IPS DF 19.7 (cell line): ENCODE results near the gene SLC36A4.
"Not testable (repeated sequence)": the region's sequence is repeated elsewhere in the genome, so short reads cannot be mapped to it uniquely, and the experiment has no call there.

Experiments
- DNase-seq: peaks from one replicate; pipeline ENCODE4 v3.0.0-alpha.2; 2013; ENCODE audit warnings: low read depth, low spot score

Gene SLC36A4

DNA sequence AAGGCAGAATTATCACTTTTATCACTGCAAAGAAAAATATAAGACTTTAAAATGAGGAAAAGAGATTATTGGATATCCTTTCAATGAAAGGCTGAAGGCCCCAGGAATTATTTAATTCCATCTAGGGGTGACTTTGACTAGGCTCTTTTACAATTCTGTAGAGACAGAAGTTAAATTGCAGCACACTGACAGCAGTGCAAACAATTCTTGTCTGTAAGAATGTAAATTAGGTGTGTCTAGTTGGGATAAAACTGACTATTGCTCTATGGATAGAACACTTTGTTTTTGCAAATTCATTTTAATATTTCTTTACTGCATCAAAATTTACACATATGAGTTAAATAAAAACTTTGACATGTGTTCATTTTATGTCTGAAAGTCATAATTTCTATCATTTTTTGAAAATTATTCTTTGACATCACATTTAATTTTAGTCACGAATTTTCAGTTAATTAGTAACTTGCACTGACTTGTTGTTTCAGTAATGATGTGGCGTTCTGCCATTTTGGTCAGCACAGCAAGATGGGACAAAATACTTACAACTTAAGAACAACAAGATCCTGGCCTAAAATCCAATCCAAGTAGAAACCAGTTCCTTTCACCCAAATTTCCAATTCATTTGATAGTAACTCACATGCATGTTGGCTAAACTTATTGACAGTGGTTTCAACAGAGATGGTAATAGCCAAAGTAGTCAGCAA lies 75.1 kb downstream of the SLC36A4 start:
- DNase-seq: no peak

DNA sequence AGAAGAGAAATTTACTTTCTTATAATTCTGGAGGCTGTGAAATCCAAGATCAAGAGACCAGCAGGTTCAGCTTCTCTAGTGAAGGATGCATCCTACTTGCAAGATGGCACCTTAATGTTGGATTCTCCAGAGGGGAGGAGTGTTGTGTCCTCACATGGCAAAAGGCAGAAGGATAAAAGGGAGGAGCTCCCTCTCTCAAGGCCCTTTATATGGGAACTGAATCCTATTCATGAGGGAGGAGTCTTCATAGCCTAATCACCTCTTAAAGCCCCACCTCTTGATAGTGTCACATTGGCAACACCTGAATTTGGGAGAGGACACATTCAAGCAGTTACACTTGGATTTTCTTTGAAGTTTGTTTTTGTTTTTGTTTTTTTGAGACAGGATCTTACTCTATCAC lies 79.5 kb downstream of the SLC36A4 start:
- DNase-seq: no peak

DNA sequence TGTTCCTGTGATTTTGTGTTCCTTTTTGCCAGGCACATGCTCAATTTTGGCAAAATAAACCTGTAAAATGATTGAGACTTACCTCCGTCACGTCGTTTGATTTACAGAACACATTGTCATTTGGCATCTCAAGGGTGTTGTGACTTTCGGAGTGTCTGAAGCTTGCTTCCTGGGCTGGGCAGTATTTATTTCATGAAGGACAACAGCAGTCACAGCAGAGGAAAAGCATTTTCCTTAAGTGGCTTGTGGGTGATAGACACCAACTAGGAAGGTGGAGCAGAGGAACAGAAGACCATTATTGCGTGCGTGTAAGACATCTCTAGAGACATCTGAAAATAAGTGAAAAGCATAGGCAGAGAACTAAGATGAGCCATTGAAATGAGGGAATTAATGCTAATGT lies 80.2 kb downstream of the SLC36A4 start:
- DNase-seq: no peak

DNA sequence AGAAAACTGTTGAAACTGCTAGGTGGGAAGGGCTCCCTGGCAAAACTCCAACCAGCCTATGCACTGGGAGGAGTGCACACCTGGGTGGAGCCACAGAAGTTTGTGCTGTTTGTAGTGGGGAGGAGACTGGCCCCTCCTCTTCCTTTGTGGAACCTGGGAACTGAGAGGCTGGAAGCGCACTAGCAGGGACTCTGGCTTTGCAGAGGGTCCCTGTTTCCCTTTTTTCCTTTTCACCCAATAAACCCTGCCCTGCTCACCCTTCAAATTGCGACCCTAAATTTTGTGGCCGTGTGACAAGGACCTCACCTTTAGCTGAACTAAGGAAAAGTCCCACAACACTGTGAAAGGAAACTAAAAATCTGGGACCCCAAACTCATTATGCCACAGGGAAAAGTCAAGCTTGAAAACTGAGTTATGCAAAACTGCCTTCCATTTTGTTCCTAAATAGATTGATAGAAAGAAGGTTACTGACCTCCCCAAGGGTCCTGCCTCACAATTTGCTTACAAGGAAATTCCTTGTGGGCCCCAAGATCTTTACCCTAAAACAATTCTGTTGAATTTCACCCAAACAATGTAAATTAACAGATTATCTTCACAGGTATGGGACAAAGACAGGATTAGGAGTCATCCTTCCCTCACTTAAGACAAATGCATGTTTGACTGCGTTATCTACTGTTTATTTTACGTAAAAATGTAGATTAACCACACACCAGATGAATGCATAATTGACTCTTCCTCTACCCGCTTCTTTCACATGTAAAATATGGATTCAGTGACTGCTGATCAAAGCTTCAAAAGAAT lies 81.0 kb downstream of the SLC36A4 start:
- peak; percentile 65 for DNase-seq

DNA sequence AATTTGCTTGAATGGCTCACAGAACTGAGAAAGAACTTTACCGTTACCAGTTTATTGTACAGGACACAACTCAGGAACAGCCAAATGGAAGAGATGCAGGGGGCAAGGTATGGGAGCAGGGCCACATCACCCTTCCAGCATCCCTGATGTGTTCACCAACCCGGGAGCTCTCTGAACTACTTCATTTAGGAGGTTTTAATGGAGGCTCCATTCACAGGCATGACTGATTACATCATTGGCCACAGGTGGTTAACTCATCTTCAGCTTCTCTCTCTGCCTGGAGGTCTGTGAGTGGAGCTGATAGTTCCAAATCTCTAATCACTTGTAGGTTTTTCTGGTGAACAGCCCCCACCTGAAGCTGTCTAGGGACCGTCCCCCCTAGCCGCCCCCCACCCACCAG lies 83.5 kb downstream of the SLC36A4 start:
- DNase-seq: no peak

DNA sequence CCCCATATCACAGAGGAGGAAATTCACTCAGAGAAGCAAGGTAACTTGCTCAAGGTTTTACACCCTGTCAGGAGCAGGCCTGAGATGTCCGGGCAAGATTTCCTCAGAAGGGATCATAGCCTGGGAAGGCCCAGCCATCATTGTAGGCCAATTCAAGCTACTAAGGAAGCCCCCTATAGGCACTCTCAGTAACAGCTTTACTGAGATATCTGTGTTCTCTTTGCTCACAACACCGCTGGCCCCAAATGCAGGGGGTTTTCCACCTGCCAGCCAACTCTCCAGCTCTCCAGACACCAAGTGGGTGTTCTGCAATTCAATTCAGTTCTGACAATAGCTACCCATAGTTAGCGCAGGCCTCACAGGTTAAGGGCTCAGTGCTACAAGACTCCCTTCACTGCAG lies 84.0 kb downstream of the SLC36A4 start:
- DNase-seq: no peak

DNA sequence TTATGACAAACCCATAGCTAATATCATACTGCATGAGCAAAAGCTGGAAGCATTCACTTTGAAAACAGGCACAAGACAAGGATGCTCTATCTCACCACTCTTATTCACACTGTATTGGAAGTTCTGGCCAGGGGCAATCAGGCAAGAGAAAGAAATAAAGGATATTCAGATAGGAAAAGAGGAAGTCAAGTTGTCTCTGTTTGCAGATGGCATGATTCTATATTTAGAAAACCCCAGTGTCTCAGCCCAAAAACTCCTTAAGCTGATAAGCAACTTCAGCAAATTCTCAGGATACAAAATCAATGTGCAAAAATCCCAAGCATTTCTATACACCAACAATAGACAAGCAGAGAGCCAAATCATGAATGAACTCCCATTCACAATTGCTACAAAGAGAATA lies 86.6 kb downstream of the SLC36A4 start:
- DNase-seq: not testable (repeated sequence)

DNA sequence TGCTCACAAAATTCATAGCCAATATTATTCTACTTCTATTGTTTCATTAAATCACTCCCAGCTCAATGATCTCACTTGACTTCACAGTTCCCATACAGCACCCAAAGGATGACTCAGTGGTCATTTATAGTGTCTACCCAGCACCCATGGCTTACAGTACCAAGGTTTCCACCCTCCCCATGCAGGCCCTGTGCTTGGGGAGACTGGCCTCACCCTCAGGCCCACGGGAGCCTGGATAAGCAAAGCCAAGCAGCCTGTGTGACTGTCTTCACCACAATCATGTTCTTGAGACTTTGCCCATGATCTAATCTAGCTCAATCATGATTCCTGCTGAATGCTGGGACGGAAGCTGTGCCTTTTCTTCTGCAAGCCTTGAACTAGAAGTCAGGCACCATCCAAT lies 97.6 kb downstream of the SLC36A4 start:
- DNase-seq: no peak

DNA sequence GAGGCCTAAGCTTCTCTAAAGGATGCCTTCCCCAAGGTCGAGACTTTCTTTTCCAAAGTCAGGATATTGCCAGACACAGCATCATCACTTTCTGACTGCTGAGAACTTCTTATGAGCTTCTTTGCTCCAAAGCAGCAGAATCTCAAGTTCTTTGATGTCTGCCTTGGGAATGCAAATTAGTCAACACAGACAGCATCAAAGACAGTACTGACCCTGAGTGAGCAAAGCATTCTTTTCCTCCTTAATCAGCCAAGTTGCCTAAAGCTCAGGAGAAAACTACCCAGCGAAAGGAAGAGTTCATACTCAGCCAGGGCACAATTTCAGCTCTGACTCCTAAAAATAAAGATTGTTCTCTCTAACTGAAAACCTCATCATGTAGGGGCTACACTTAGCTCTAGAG lies 98.0 kb downstream of the SLC36A4 start:
- no peak for DNase-seq
